K562 (cell line): Measurements from ENCODE around the gene OPA1. TPM values are rescaled to one million over a fixed set of nuclear protein-coding genes. Genes with fewer than 3 reads are reported as not detected.

ENCODE experiments used
- ATAC-seq: fragments of 200-7000 bp; cut with Tn5 transposase; 3 replicates; pipeline ENCODE4 v1.9.1; 2020; ENCODE audit warnings: moderate library complexity
- BruUV-seq: library from RNA; stranded (reverse); fragments of 400-500 nt; replicated peaks from 2 replicates; lab custom pipeline; 2021; lab: Mats Ljungman, UMichigan
- CTCF ChIA-PET: fragments of 300-600 bp; formaldehyde crosslinking; extraction: SDS; loops from one replicate; lab custom pipeline; 2021; ENCODE audit warnings: low intra/inter-chr PET ratio; lab: Yijun Ruan, JAX
- POLR2A ChIA-PET: fragments of 300-600, 350-650 bp; sonication (Branson Sonifier 250); formaldehyde crosslinking; extraction: SDS; loops from one replicate; lab custom pipeline; 2021; ENCODE audit warnings: antibody characterized with exemption, inconsistent platforms; lab: Yijun Ruan, JAX
- DNase-seq, 4 experiments: peaks; one replicate each; pipeline versions ENCODE4 v3.0.0 to v3.0.0-alpha.2; 2011 to 2018; ENCODE audit warnings: low spot score in 3 of 4, mixed read lengths in 3 of 4; ENCODE audit errors: extremely low read depth in 1 of 4
- FAIRE-seq: peaks from 2 replicates; lab custom pipeline; 2011; peaks lifted over from hg19 to GRCh38; lab: Jason Lieb, UNC
- H2AFZ ChIP-seq: 2 replicates; pipeline ENCODE4 v1.6.0; 2011; ENCODE audit warnings: low read depth, low read length, control low read depth, inconsistent platforms
- H3K27ac ChIP-seq: fragments of 200-600 bp; 3 replicates; pipeline ENCODE4 v1.8.0; 2011; ENCODE audit warnings: low read depth, mild to moderate bottlenecking, control low read depth, inconsistent platforms, low read length, moderate library complexity, mixed read lengths; ENCODE audit errors: extremely low read depth
- H3K27me3 ChIP-seq, 2 experiments: fragments of 300-600 bp in 1 of 2; 2 replicates in 1 of 2; 3 replicates in 1 of 2; pipeline versions ENCODE4 v1.6.0 to v1.8.0; 2011; ENCODE audit warnings: inconsistent platforms in 2 of 2, low read length in 2 of 2, mild to moderate bottlenecking in 1 of 2, mixed read lengths in 1 of 2, moderate library complexity in 1 of 2; ENCODE audit not compliant: control insufficient read depth in 2 of 2, insufficient read depth in 2 of 2
- H3K36me3 ChIP-seq: fragments of 300-600 bp; 3 replicates; pipeline ENCODE4 v1.8.0; 2011; ENCODE audit warnings: mild to moderate bottlenecking, low read length, inconsistent platforms; ENCODE audit not compliant: control insufficient read depth, insufficient read depth
- H3K4me1 ChIP-seq, 2 experiments: fragments of 200-600 bp in 1 of 2; replicated peaks in 1 of 2; 2 replicates in 1 of 2; 3 replicates in 1 of 2; pipeline versions ENCODE4 v1.5.1 to v1.8.0; 2011; ENCODE audit warnings: inconsistent platforms in 2 of 2, low read length in 2 of 2, mild to moderate bottlenecking in 1 of 2, mixed read lengths in 1 of 2, moderate library complexity in 1 of 2; ENCODE audit not compliant: control insufficient read depth in 2 of 2, insufficient read depth in 2 of 2
- H3K4me2 ChIP-seq: 2 replicates; pipeline ENCODE4 v1.6.1; 2011; ENCODE audit warnings: low read length, control low read depth, inconsistent platforms, mixed read lengths; ENCODE audit not compliant: insufficient read depth
- H3K4me3 ChIP-seq: fragments of 200-600 bp; sonication (generic), shearing (Covaris generic); 2 replicates; pipeline ENCODE4 v1.5.1; 2016; ENCODE audit warnings: control low read depth, inconsistent platforms
- H3K79me2 ChIP-seq: fragments of 200-600 bp; 3 replicates; pipeline ENCODE4 v1.8.0; 2011; ENCODE audit warnings: low read length, inconsistent platforms; ENCODE audit not compliant: control insufficient read depth, insufficient read depth
- H3K9ac ChIP-seq, 2 experiments: 2 replicates each; pipeline versions ENCODE4 v1.6.0 to v1.6.1; 2011; ENCODE audit warnings: low read depth in 2 of 2, low read length in 2 of 2, control low read depth in 1 of 2, inconsistent platforms in 1 of 2, mild to moderate bottlenecking in 1 of 2, mixed read lengths in 1 of 2; ENCODE audit not compliant: insufficient read depth in 1 of 2
- H3K9me1 ChIP-seq: one replicate; pipeline ENCODE4 v1.6.0; 2011; ENCODE audit warnings: inconsistent platforms, mild to moderate bottlenecking, low read length, moderate library complexity; ENCODE audit not compliant: control insufficient read depth, insufficient read depth
- H3K9me3 ChIP-seq: replicated peaks from 2 replicates; pipeline ENCODE4 v1.5.1; 2011; ENCODE audit warnings: low read depth, low read length, inconsistent platforms; ENCODE audit not compliant: control insufficient read depth, insufficient read depth
- H4K20me1 ChIP-seq: replicated peaks from 2 replicates; pipeline ENCODE4 v1.6.1; 2011; ENCODE audit warnings: low read length, inconsistent platforms, mixed read lengths; ENCODE audit not compliant: control insufficient read depth, insufficient read depth
- ARID1B ChIP-seq: fragments of 450-650 bp; IDR thresholded peaks from 2 replicates; pipeline ENCODE4 v1.6.1; 2016; ENCODE audit warnings: antibody characterized with exemption, mild to moderate bottlenecking, inconsistent platforms
- ARNT ChIP-seq, 2 experiments: fragments of 450-650 bp; IDR thresholded peaks; 2 replicates each; pipeline ENCODE4 v1.6.1; 2016; ENCODE audit warnings: mild to moderate bottlenecking in 1 of 2
- CBFA2T2 ChIP-seq: fragments of 450-650 bp; conservative IDR thresholded peaks from 2 replicates; pipeline ENCODE4 v1.6.1; 2017; ENCODE audit warnings: mild to moderate bottlenecking
- CBFA2T3 ChIP-seq: fragments of 450-650 bp; IDR thresholded peaks from 2 replicates; pipeline ENCODE4 v1.6.1; 2017
- CREM ChIP-seq: IDR thresholded peaks from 2 replicates; pipeline ENCODE4 v1.6.1; 2014; ENCODE audit warnings: antibody characterized with exemption, low read depth
- KDM1A ChIP-seq, 2 experiments: fragments of 450-650 bp; IDR thresholded peaks; 2 replicates each; pipeline ENCODE4 v1.6.1; 2016; ENCODE audit warnings: mild to moderate bottlenecking in 2 of 2
- MEIS2 ChIP-seq: fragments of 450-650 bp; IDR thresholded peaks from 2 replicates; pipeline ENCODE4 v1.6.1; 2014; ENCODE audit warnings: mild to moderate bottlenecking; ENCODE audit not compliant: partially characterized antibody
- NBN ChIP-seq: fragments of 450-650 bp; IDR thresholded peaks from 2 replicates; pipeline ENCODE4 v1.6.1; 2016; ENCODE audit warnings: low read depth, mild to moderate bottlenecking
- NCOR1 ChIP-seq: fragments of 450-650 bp; IDR thresholded peaks from 2 replicates; pipeline ENCODE4 v1.6.1; 2016; ENCODE audit warnings: mild to moderate bottlenecking, moderate library complexity
- PML ChIP-seq: IDR thresholded peaks from 2 replicates; pipeline ENCODE4 v1.6.1; 2012; ENCODE audit warnings: low read length, inconsistent platforms
- POLR2AphosphoS5 ChIP-seq: IDR thresholded peaks from 2 replicates; pipeline ENCODE4 v1.6.1; 2011; ENCODE audit warnings: mild to moderate bottlenecking, low read depth, low read length, moderate library complexity; ENCODE audit not compliant: control insufficient read depth, insufficient read depth
- PYGO2 ChIP-seq: fragments of 450-650 bp; IDR thresholded peaks from 2 replicates; pipeline ENCODE4 v1.6.1; 2016; ENCODE audit warnings: mild to moderate bottlenecking, missing genetic modification characterization, moderate library complexity, missing compliant biosample characterization
- RCOR1 ChIP-seq, 2 experiments: IDR thresholded peaks; 2 replicates each; pipeline ENCODE4 v1.6.1; 2012; ENCODE audit warnings: low read depth in 2 of 2, low read length in 2 of 2, borderline replicate concordance in 1 of 2, improper control_type of control experiment in 1 of 2
- SMARCA4 ChIP-seq: fragments of 450-650 bp; IDR thresholded peaks from 2 replicates; pipeline ENCODE4 v1.6.1; 2016
- STAT5A ChIP-seq: IDR thresholded peaks from 2 replicates; pipeline ENCODE4 v1.6.1; 2012; ENCODE audit warnings: low read length, inconsistent platforms, borderline replicate concordance
- TAF1 ChIP-seq: IDR thresholded peaks from 2 replicates; pipeline ENCODE4 v1.6.1; 2011; ENCODE audit warnings: mild to moderate bottlenecking, low read length, moderate library complexity; ENCODE audit not compliant: insufficient read depth, control insufficient read depth, severe bottlenecking; ENCODE audit errors: extremely low read depth
- TAL1 ChIP-seq: fragments of 450-650 bp; IDR thresholded peaks from 2 replicates; pipeline ENCODE4 v1.6.1; 2016; ENCODE audit warnings: mild to moderate bottlenecking
- TCF3 ChIP-seq: sonication (generic); formaldehyde crosslinking; IDR thresholded peaks from 2 replicates; pipeline ENCODE4 v1.4.0; 2020; ENCODE audit warnings: mild to moderate bottlenecking, missing genetic modification reagents
- TEAD4 ChIP-seq, 2 experiments: sonication (generic) in 1 of 2; formaldehyde crosslinking in 1 of 2; IDR thresholded peaks; 2 replicates each; pipeline versions ENCODE4 v1.6.1 to v1.8.0; 2012 to 2022; ENCODE audit warnings: borderline replicate concordance in 1 of 2, inconsistent platforms in 1 of 2, low read length in 1 of 2, mild to moderate bottlenecking in 1 of 2, missing genetic modification reagents in 1 of 2
- TRIM24 ChIP-seq, 2 experiments: fragments of 450-650 bp; IDR thresholded peaks; 2 replicates each; pipeline ENCODE4 v1.6.1; 2016
- YY1 ChIP-seq, 3 experiments: IDR thresholded peaks; 2 replicates each; pipeline ENCODE4 v1.6.1; 2011; ENCODE audit warnings: low read length in 2 of 3, mild to moderate bottlenecking in 2 of 3, moderate library complexity in 2 of 3, borderline replicate concordance in 1 of 3, control low read depth in 1 of 3, low read depth in 1 of 3; ENCODE audit not compliant: insufficient read depth in 3 of 3, insufficient replicate concordance in 2 of 3, control insufficient read depth in 1 of 3, insufficient read length in 1 of 3; ENCODE audit errors: extremely low read depth in 1 of 3
- ZNF511 ChIP-seq: sonication (generic); formaldehyde crosslinking; IDR thresholded peaks from 2 replicates; pipeline ENCODE4 v1.8.0; 2022; ENCODE audit warnings: mild to moderate bottlenecking, missing genetic modification reagents
- ZNF589 ChIP-seq: fragments of 200-800 bp; sonication (Bioruptor generic); IDR thresholded peaks from 2 replicates; pipeline ENCODE4 v1.6.1; 2016; ENCODE audit warnings: low read depth, missing genetic modification characterization, missing compliant biosample characterization
- WGBS: fragments of 100-300 bp; shearing (Covaris generic); methylation state at CpG from one replicate; pipeline ENCODE4 v1.1.6; 2016; ENCODE audit warnings: low coverage, mixed read lengths; ENCODE audit not compliant: insufficient coverage; ENCODE audit errors: missing lambda C conversion rate; 5-methylcytosine and 5-hydroxymethylcytosine counted together
- in situ Hi-C: fragments of 300-500 bp; cut with MboI; formaldehyde crosslinking; loops from 4 replicates; pipeline ENCODE4 v1.15.0; 2018; ENCODE audit warnings: inconsistent platforms, mixed read lengths
- intact Hi-C: fragments of 100-400 bp; cut with micrococcal nuclease; formaldehyde crosslinking; loops from 2 replicates; pipeline ENCODE4 v1.14.2; 2022
- polyA plus RNA-seq, 8 experiments: library from polyadenylated mRNA; depleted of rRNA in 4 of 8; stranded (reverse) in 5 of 8; unstranded in 3 of 8; fragments of >200 nt; fragmentation: Nextera tagmentation in 2 of 8; fragmentation: Illumina TruSeq in 1 of 8; extraction: Ambion mirVana in 2 of 8; extraction: Trizol in 1 of 8; gene quantifications; 2 replicates each; pipeline versions ENCODE4 v1.2.1 to v1.2.3, GENCODE V29; 2011 to 2014; ENCODE audit warnings: inconsistent platforms in 1 of 8, missing spikeins in 1 of 8
- total RNA-seq, 7 experiments: library from RNA; depleted of rRNA in 6 of 7; stranded (reverse); fragments of >200 nt in 6 of 7; fragmentation: Illumina TruSeq in 2 of 7; extraction: Trizol in 2 of 7; gene quantifications; 2 replicates each; pipeline versions ENCODE4 v1.2.1 to v1.2.3, GENCODE V29; 2011 to 2021; ENCODE audit warnings: low replicate concordance in 1 of 7

OPA1 gene
- total and polyA plus RNA-seq, 9 of the 15 experiments (the other 6 are each of a cell fraction or from before 2014, with no cell fraction given) = 19.7 to 127 (median 94.7) TPM

- Histone ChIP-seq H4K20me1 (peaks cover 16% of the 10 kb centered on the region), H3K79me2 (peaks cover 95% of the 10 kb centered on the region), H3K27ac (no peak overlapping the region), H3K9me3 (no peaks in the 10 kb centered on the region), H3K27me3 (no peaks in the 10 kb centered on the region), H3K9ac (no peak overlapping the region), H3K4me3 (no peak overlapping the region), H3K4me2 (no peak overlapping the region), H2AFZ (no peak overlapping the region), H3K4me1 (peaks cover 0 to 19% of the 10 kb centered on the region in 2 experiments; a peak in 4 of 5 replicates), H3K9me1 (peaks cover 5% of the 10 kb centered on the region), H3K36me3 (peaks cover 74% of the 10 kb centered on the region)
- intact Hi-C loops (loop anchor here (10.0 kb wide), 2 partner anchors 485 to 725 kb away; no protein-coding TSS in a partner anchor), in situ Hi-C loops (no loop called here)
- no TSS peak for BruUV-seq
- ChIA-PET POLR2A (interaction anchor here (1.4 kb wide), 1 partner anchor 15 kb away, joined by 5 read pairs; no protein-coding TSS in a partner anchor), CTCF (no interaction called here)
- TF ChIP-seq ZNF589 (CRISPR knock-in tag) (no peak), NCOR1 (peak; percentile 54), PML (peak; percentile 53; the same call in 1 of the 2 replicates), NBN (no peak), ARID1B (peak; percentile 51), YY1 (IDR thresholded peaks at IDR 0.05; ENCODE audit: borderline replicate concordance in 1 of 3, control insufficient read depth in 1 of 3, extremely low read depth in 1 of 3, insufficient read depth in 3 of 3, insufficient read length in 1 of 3, insufficient replicate concordance in 2 of 3, low read depth in 1 of 3, low read length in 2 of 3) (peak in 1 of 3 experiments; percentile 21), CREM (0 out of 2 replicates have a peak, but pooled peaks have one; percentile 6), TAL1 (peak; percentile 54), MEIS2 (peak; percentile 78), PYGO2 (tag) (no peak), ZNF511 (CRISPR knock-in tag) (no peak), RCOR1 (IDR thresholded peaks at IDR 0.05; ENCODE audit: borderline replicate concordance in 1 of 2, low read depth in 2 of 2, low read length in 2 of 2) (0 out of 4 replicates have a peak, but pooled peaks of 1 of the 2 experiments have one; percentile 32), POLR2AphosphoS5 (peak; percentile 51; the same call in 1 of the 2 replicates), CBFA2T3 (peak; percentile 80), ARNT (IDR thresholded peaks at IDR 0.05) (no peak), CBFA2T2 (peak; percentile 61), SMARCA4 (0 out of 2 replicates have a peak, but pooled peaks have one; percentile 17), TEAD4 (IDR thresholded peaks at IDR 0.05; ENCODE audit: low read length) (peak; percentile 86), TEAD4 (CRISPR knock-in tag; IDR thresholded peaks at IDR 0.05; ENCODE audit: borderline replicate concordance) (no peak), KDM1A (IDR thresholded peaks at IDR 0.05) (peak; percentile 57 to 59; a peak in 2 of 4 replicates), STAT5A (peak; percentile 35; the same call in 1 of the 2 replicates), TCF3 (CRISPR knock-in tag) (peak; percentile 82), TRIM24 (IDR thresholded peaks at IDR 0.05) (0 out of 4 replicates have a peak, but pooled peaks of 1 of the 2 experiments have one; percentile 20), TAF1 (peak; percentile 17)
- FAIRE-seq (no peak), DNase-seq (peak in 3 of 4 experiments; percentile 22 to 56 (median 43)), ATAC-seq (peak; percentile 72)
- 17% methylated on average over 1 of the region's 1 CpG for WGBS
Measured at GRCh38 chr3:193599393-193599792, 6.4 kb downstream of the OPA1 start.
